ENCODE results near the gene BANF1. TPM values are rescaled to one million over a fixed set of nuclear protein-coding genes. Genes with fewer than 3 reads are reported as not detected.

Gene BANF1
- total and polyA plus RNA-seq, 2 experiments from 2014 or later: 22.8 to 197 TPM

GRCh38 chr11:65958291-65958690, 44.0 kb upstream of the BANF1 start:
- 75% methylated on average over 4 of the region's 4 CpGs for WGBS (ENCODE audit: low lambda C conversion rate, missing lambda C conversion rate)
- H3K9me3 ChIP-seq (ENCODE audit: low read depth): no peaks in the 10 kb centered on the region
- H3K4me3 ChIP-seq: no peak overlapping the region
- TF ChIP-seq EZH2 (IDR thresholded peaks at IDR 0.05; ENCODE audit: borderline replicate concordance) (no peak), CTCF (IDR thresholded peaks at IDR 0.05; ENCODE audit: poor library complexity) (no peak), EZH2phosphoT487 (IDR thresholded peaks at IDR 0.05; ENCODE audit: low read depth, severe bottlenecking, unreplicated experiment) (no peak)
- no peak overlapping the region for H2AFZ ChIP-seq
- H3K36me3 ChIP-seq (replicated peaks; ENCODE audit: insufficient read depth, low read depth): no peaks in the 10 kb centered on the region
- no peaks in the 10 kb centered on the region for H3K27me3 ChIP-seq
- peaks cover 3% of the 10 kb centered on the region for H4K20me1 ChIP-seq (ENCODE audit: insufficient read depth, poor library complexity, severe bottlenecking)
- no peaks in the 10 kb centered on the region for H3K9me2 ChIP-seq (replicated peaks; ENCODE audit: insufficient read depth)
- no peak overlapping the region for H3K4me2 ChIP-seq
- peaks cover 17% of the 10 kb centered on the region for H3K79me2 ChIP-seq
- H3K4me1 ChIP-seq (ENCODE audit: insufficient read depth): peaks cover 10% of the 10 kb centered on the region
- no peak for DNase-seq (ENCODE audit: low spot score)
- H3K27ac ChIP-seq: no peak overlapping the region

DNA sequence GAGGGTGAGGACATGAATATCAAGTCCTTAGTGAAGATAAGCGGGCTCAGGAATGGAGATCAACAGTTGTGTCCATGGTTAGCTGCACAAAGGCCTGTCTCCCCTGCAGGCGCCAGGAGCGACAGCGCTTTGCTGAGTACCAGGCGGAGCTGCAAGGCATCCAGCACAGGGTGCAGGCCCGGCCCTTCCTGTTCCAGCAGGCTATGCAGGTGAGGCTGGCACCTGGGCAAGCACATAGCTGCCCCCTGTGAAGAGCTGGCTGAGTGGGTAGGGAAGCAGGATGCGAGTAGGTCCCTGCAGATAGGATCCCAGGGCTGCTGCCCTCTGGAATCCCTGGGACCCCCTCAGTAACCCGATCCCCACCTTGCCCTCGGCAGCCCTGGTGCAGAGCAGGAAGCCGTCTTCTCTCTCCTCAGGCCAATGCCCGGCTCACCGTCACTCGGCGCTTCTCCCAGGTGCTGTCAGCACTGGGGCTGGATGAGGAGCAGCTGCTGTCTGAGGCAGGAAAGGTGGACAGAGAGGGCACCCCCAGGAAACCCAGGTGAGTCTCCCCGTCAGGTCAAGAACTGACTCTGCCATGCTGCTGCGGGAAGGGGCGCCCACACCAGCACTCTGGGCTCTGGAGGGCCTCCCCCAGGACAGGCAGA, 43.4 kb upstream of the BANF1 start:
- H3K27ac ChIP-seq: no peak overlapping the region
- no peak for DNase-seq (ENCODE audit: low spot score)
- no peak for TF ChIP-seq CTCF (IDR thresholded peaks at IDR 0.05; ENCODE audit: poor library complexity)
- no peak for TF ChIP-seq EZH2 (IDR thresholded peaks at IDR 0.05; ENCODE audit: borderline replicate concordance)
- TF ChIP-seq EZH2phosphoT487 (IDR thresholded peaks at IDR 0.05; ENCODE audit: low read depth, severe bottlenecking, unreplicated experiment): no peak
- H3K4me1 ChIP-seq (ENCODE audit: insufficient read depth): peaks cover 11% of the 10 kb centered on the region
- no peaks in the 10 kb centered on the region for H3K27me3 ChIP-seq
- H3K9me3 ChIP-seq (ENCODE audit: low read depth): no peaks in the 10 kb centered on the region
- H4K20me1 ChIP-seq (ENCODE audit: insufficient read depth, poor library complexity, severe bottlenecking): peaks cover 3% of the 10 kb centered on the region
- H3K36me3 ChIP-seq (replicated peaks; ENCODE audit: insufficient read depth, low read depth): no peaks in the 10 kb centered on the region
- WGBS (ENCODE audit: low lambda C conversion rate, missing lambda C conversion rate): 67% methylated on average over 17 of the region's 17 CpGs
- H3K9me2 ChIP-seq (replicated peaks; ENCODE audit: insufficient read depth): no peaks in the 10 kb centered on the region
- no peak overlapping the region for H3K4me2 ChIP-seq
- no peak overlapping the region for H3K4me3 ChIP-seq
- H2AFZ ChIP-seq: no peak overlapping the region
- H3K79me2 ChIP-seq: peaks cover 23% of the 10 kb centered on the region

DNA sequence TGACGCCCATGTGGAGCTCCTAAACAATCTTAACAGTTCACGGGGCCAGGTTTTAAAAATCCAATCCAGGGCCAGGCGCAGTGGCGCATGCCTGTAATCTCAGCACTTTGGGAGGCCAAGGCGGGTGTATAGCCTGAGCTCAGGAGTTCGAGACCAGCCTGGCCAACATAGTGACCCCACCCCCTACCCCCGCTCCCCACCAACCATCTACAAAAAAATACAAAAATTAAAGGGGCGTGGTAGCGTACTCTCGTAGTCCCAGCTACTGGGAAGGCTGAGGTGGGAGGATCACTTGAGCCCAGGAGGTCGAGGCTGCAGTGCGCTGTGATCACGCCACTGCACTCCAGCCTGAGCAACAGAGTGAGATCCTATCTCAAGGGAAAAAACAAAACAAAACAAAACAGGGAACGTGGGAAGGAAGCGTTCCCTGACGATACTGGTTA, 41.5 kb upstream of the BANF1 start:
- H3K36me3 ChIP-seq (replicated peaks; ENCODE audit: insufficient read depth, low read depth): no peaks in the 10 kb centered on the region
- H4K20me1 ChIP-seq (ENCODE audit: insufficient read depth, poor library complexity, severe bottlenecking): peaks cover 3% of the 10 kb centered on the region
- H3K27ac ChIP-seq: peak overlapping the region; percentile 88
- no peak for DNase-seq (ENCODE audit: low spot score)
- peaks cover 28% of the 10 kb centered on the region for H3K79me2 ChIP-seq
- H2AFZ ChIP-seq: peak overlapping the region; percentile 65
- H3K4me2 ChIP-seq: peak overlapping the region; percentile 77
- peaks cover 11% of the 10 kb centered on the region for H3K4me1 ChIP-seq (ENCODE audit: insufficient read depth)
- H3K9me3 ChIP-seq (ENCODE audit: low read depth): no peaks in the 10 kb centered on the region
- no peaks in the 10 kb centered on the region for H3K9me2 ChIP-seq (replicated peaks; ENCODE audit: insufficient read depth)
- TF ChIP-seq EZH2phosphoT487 (IDR thresholded peaks at IDR 0.05; ENCODE audit: low read depth, severe bottlenecking, unreplicated experiment): no peak
- H3K4me3 ChIP-seq: peak overlapping the region; percentile 38
- no peaks in the 10 kb centered on the region for H3K27me3 ChIP-seq
- 64% methylated on average over 16 of the region's 16 CpGs for WGBS (ENCODE audit: low lambda C conversion rate, missing lambda C conversion rate)

- peak within 1 kb of the TSS; percentile 72 for H2AFZ ChIP-seq
Observed at GRCh38 chr11:65961267-65962140, 40.8 kb upstream of the BANF1 start, which contains the start of gene SART1. Gene SART1 (plus strand): TSS chr11:65961734. CDS start chr11:65961781, 47 bp downstream.

More at GRCh38 chr11:65961267-65962140, 40.8 kb upstream of the BANF1 start, which contains the start of gene SART1:
- Histone ChIP-seq H3K9me3 (ENCODE audit: low read depth) (no peaks in the 10 kb centered on the region), H3K27me3 (no peaks in the 10 kb centered on the region), H3K27ac (peak within 1 kb of the TSS; percentile 88), H3K9me2 (replicated peaks; ENCODE audit: insufficient read depth) (no peaks in the 10 kb centered on the region), H3K36me3 (replicated peaks; ENCODE audit: insufficient read depth, low read depth) (no peaks in the 10 kb centered on the region), H3K4me1 (ENCODE audit: insufficient read depth) (peaks cover 11% of the 10 kb centered on the region), H4K20me1 (ENCODE audit: insufficient read depth, poor library complexity, severe bottlenecking) (peaks cover 3% of the 10 kb centered on the region), H3K4me2 (peak within 1 kb of the TSS; percentile 89), H3K79me2 (peaks cover 28% of the 10 kb centered on the region), H3K4me3 (peak within 1 kb of the TSS; percentile 44)
- TF ChIP-seq EZH2 (IDR thresholded peaks at IDR 0.05; ENCODE audit: borderline replicate concordance) (no peak), EZH2phosphoT487 (IDR thresholded peaks at IDR 0.05; ENCODE audit: low read depth, severe bottlenecking, unreplicated experiment) (no peak), CTCF (IDR thresholded peaks at IDR 0.05; ENCODE audit: poor library complexity) (no peak)
- peak; percentile 99 for DNase-seq (ENCODE audit: low spot score)
- 1% methylated on average over 94 of the region's 97 CpGs for WGBS (ENCODE audit: low lambda C conversion rate, missing lambda C conversion rate)
